HepG2 (cell line): ENCODE data around the gene ERMP1.

Experiments
- BATF2 ChIP-seq: sonication (generic); formaldehyde crosslinking; IDR thresholded peaks from 2 replicates; pipeline ENCODE4 v1.8.0; 2022; ENCODE audit warnings: mild to moderate bottlenecking, missing genetic modification reagents, moderate library complexity
- DDIT3 ChIP-seq: sonication (generic); formaldehyde crosslinking; IDR thresholded peaks from 2 replicates; pipeline ENCODE4 v1.4.0; 2020; ENCODE audit warnings: mild to moderate bottlenecking, missing genetic modification reagents
- EP300 ChIP-seq, 3 experiments: sonication (generic) in 1 of 3; formaldehyde crosslinking in 1 of 3; IDR thresholded peaks; 2 replicates each; pipeline versions ENCODE4 v1.5.1 to v1.6.1; 2011 to 2020; ENCODE audit warnings: low read depth in 2 of 3, low read length in 2 of 3, borderline replicate concordance in 1 of 3, improper control_type of control experiment in 1 of 3, mild to moderate bottlenecking in 1 of 3, missing genetic modification reagents in 1 of 3, moderate library complexity in 1 of 3
- NCOA5 ChIP-seq: sonication (generic); formaldehyde crosslinking; IDR thresholded peaks from 2 replicates; pipeline ENCODE4 v1.4.0; 2020; ENCODE audit warnings: missing genetic modification reagents
- RAD21 ChIP-seq: fragments of 450-650 bp; formaldehyde crosslinking; IDR thresholded peaks from 2 replicates; pipeline ENCODE4 v1.5.0; 2020; ENCODE audit warnings: mild to moderate bottlenecking
- REPIN1 ChIP-seq: sonication (generic); formaldehyde crosslinking; IDR thresholded peaks from 2 replicates; pipeline ENCODE4 v1.8.0; 2022; ENCODE audit warnings: missing genetic modification reagents, low read depth, mild to moderate bottlenecking, borderline replicate concordance
- SAFB2 ChIP-seq: sonication (generic); formaldehyde crosslinking; IDR thresholded peaks from 2 replicates; pipeline ENCODE4 v1.5.1; 2020; ENCODE audit warnings: missing genetic modification reagents, low read depth, mild to moderate bottlenecking, borderline replicate concordance
- ZFX ChIP-seq: sonication (generic); formaldehyde crosslinking; IDR thresholded peaks from 2 replicates; pipeline ENCODE4 v1.4.0; 2020; ENCODE audit warnings: mild to moderate bottlenecking, low read depth, missing genetic modification reagents, moderate library complexity
- ZNF292 ChIP-seq: sonication (generic); formaldehyde crosslinking; IDR thresholded peaks from 2 replicates; pipeline ENCODE4 v1.8.1; 2022; ENCODE audit warnings: mild to moderate bottlenecking, low read depth, missing genetic modification reagents, borderline replicate concordance
- ZNF710 ChIP-seq: sonication (generic); formaldehyde crosslinking; IDR thresholded peaks from 2 replicates; pipeline ENCODE4 v1.5.0; 2020; ENCODE audit warnings: mild to moderate bottlenecking, missing genetic modification reagents, borderline replicate concordance
- ZNF784 ChIP-seq: sonication (generic); formaldehyde crosslinking; IDR thresholded peaks from 2 replicates; pipeline ENCODE4 v1.5.1; 2020; ENCODE audit warnings: missing genetic modification reagents, mild to moderate bottlenecking, borderline replicate concordance
- ZSCAN12 ChIP-seq: sonication (generic); formaldehyde crosslinking; IDR thresholded peaks from 2 replicates; pipeline ENCODE4 v1.9.0; 2021; ENCODE audit warnings: mild to moderate bottlenecking, missing genetic modification reagents
- ZSCAN30 ChIP-seq: sonication (generic); formaldehyde crosslinking; IDR thresholded peaks from 2 replicates; pipeline ENCODE4 v1.5.0; 2020; ENCODE audit warnings: mild to moderate bottlenecking, missing genetic modification reagents

GRCh38 chr9:5748438-5748837 lies 84.5 kb downstream of the ERMP1 start:
- TF ChIP-seq NCOA5 (CRISPR knock-in tag), result no peak
- TF ChIP-seq RAD21 (CRISPR knock-in tag), result no peak
- no peak for TF ChIP-seq ZSCAN12
- TF ChIP-seq ZNF292, result no peak
- TF ChIP-seq EP300 (IDR thresholded peaks at IDR 0.05; ENCODE audit: low read depth in 2 of 2, low read length in 2 of 2), result no peak
- no peak for TF ChIP-seq EP300 (CRISPR knock-in tag; IDR thresholded peaks at IDR 0.05; ENCODE audit: borderline replicate concordance)
- no peak for TF ChIP-seq BATF2
- TF ChIP-seq ZNF784 (CRISPR knock-in tag), result no peak
- no peak for TF ChIP-seq ZFX (CRISPR knock-in tag)
- TF ChIP-seq DDIT3 (CRISPR knock-in tag), result no peak
- TF ChIP-seq ZSCAN30 (CRISPR knock-in tag), result no peak
- TF ChIP-seq REPIN1 (CRISPR knock-in tag), result no peak
- TF ChIP-seq ZNF710 (CRISPR knock-in tag), result no peak
- no peak for TF ChIP-seq SAFB2 (CRISPR knock-in tag)
